Stimulated activated CD8-positive, alpha-beta memory T cell treated with anti-CD3 and anti-CD28 coated beads, Interleukin-12 subunit alpha, Interleukin-12 subunit beta, amount 100 ng/mL, for 24 hours (primary cell): ENCODE measurements around the gene SELPLG.
"Not testable (repeated sequence)": the region's sequence is repeated elsewhere in the genome, so short reads cannot be mapped to it uniquely, and the experiment has no call there.

Source experiments
- DNase-seq: peaks from one replicate; pipeline ENCODE4 v3.0.0-alpha.2; 2020; ENCODE audit errors: extremely low read depth

SELPLG gene

DNA sequence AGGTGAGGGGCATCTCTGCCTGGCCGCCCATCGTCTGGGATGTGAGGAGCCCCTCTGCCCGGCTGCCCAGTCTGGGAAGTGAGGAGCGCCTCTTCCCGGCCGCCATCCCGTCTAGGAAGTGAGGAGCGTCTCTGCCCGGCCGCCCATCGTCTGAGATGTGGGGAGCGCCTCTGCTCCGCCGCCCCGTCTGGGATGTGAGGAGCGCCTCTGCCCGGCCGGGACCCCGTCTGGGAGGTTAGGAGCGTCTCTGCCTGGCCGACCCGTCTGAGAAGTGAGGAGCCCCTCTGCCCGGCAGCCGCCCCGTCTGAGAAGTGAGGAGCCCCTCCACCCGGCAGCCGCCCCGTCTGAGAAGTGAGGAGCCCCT is 22.1 kb upstream of the SELPLG start:
- DNase-seq: not testable (repeated sequence)

DNA sequence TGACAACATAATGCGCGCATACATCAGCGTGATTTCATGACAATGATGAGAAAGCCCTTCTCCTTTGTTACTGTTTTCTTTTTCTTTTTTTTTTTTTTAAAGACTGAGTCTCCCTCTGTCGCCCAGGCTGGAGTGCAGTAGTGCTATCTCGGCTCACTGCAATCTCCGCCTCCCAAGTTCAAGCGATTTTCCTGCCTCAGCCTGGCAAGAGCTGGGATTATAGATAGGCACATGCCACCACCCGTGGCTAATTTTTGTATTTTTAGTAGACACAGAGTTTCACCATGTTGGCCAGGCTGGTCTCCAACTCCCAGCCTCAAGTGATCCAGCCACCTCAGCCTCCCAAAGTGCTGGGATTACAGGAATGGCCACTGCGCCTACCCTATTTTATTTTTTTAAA is 20.9 kb upstream of the SELPLG start:
- DNase-seq: not testable (repeated sequence)

GRCh38 chr12:108653922-108654321 is 20.2 kb upstream of the SELPLG start:
- no peak for DNase-seq

DNA sequence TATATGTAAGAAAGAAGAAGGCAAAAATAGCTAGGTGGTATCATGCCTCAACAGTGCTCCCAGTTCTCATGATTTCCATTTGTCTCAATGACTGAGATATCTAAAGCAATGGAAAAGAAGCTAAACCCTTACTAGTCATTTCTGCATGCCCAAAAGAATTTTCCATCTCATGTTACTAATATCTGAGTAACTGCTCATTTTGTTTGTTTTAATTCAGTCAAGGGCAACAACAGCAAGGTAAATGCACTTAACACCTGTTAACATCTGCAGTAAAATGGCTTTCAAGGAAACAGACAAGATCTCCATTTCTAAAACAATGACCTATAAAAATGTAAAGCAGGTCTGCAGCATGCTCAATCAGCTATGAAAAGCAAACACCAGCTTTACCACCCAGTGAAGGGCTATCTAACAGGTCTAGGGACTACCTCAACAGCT is 19.4 kb upstream of the SELPLG start:
- DNase-seq: no peak

DNA sequence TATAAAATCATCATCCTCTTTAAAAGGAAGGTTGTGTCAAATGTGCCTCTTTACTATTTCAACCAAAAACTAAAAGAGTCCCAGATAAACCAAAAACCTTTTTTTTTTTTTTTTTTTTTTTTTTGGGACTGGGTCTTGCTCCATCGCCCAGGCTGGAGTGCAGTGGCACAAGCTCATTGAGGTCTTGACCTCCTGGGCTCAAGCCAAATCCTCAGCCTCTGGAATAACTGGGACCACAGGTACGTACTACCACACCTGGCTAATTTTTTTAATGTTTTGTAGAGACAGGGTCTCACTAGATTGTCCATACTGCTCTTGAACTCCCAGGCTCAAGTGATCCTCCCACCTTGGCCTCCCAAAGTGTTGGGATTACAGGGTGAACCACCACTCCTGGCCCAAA is 16.4 kb upstream of the SELPLG start:
- DNase-seq: no peak

GRCh38 chr12:108649669-108650068 is 16.0 kb upstream of the SELPLG start:
- no peak for DNase-seq

- no peak for DNase-seq
Measured at GRCh38 chr12:108649126-108649525, 15.4 kb upstream of the SELPLG start.

DNA sequence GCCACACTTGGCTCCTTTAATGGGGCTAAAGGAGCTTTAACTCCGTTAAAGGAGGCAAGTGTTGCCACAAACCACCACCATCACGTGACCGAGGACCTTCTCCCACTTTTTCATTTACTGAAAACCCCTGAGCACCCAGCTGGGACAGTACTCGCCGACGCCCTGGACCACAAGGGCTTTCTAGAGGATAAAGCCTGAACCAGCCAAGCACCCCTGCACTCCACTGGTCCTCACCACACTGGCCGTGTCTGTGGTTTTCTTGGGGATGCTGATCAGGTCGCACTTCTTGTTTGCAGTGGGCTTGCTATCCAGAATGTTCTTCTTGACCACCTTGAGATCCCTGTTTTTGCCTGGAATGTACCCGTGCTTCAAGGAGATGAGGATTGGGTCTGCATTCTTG is 14.7 kb upstream of the SELPLG start:
- DNase-seq: no peak

- no peak for DNase-seq
Measured at GRCh38 chr12:108647585-108648287, 14.0 kb upstream of the SELPLG start.

GRCh38 chr12:108646600-108647579 is 13.2 kb upstream of the SELPLG start:
- DNase-seq: no peak

DNA sequence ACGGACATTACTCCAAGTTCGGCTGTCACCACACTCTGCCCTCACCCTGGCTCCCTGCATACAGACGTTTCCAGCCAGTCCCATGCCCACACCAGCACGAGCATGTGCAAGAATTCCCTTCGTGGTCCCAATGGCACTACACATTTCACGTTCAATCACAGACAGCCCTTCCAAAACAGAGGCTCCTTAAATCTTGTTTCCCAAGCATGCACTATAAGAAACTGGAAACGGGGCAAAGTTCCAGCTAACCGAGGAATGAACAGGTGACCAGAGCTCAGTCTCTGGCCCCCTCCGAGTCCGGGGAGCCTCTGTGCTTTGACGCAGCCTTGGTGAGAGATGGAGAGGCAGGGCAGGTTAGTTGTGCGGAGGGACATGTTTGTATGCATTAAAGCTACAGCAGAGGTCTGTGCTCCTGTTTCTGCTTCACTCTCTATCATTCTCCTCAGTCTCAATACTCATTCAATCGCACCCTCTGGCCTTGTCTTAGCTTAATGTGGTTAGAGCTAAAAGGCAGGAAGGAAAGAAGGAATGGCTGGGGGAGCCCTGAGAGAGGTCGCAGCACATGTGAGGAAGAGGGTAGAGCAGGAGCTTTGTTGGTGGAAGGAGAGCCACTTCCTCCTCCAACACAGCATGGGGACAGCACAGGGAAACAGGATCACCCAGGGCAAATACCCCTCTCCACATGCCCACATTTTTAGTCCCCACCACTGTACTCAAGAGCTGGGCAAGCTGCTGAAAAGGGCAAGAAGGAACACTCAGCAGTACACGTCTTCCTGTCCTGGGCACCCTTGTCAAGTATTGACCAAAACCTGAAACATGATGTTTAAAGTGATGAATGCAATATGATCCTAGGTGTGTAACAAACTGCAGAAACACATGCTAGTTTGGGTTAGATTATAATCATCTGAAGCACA is 12.2 kb upstream of the SELPLG start:
- DNase-seq: no peak

- no peak for DNase-seq
Measured at GRCh38 chr12:108644811-108645120, 11.1 kb upstream of the SELPLG start.

DNA sequence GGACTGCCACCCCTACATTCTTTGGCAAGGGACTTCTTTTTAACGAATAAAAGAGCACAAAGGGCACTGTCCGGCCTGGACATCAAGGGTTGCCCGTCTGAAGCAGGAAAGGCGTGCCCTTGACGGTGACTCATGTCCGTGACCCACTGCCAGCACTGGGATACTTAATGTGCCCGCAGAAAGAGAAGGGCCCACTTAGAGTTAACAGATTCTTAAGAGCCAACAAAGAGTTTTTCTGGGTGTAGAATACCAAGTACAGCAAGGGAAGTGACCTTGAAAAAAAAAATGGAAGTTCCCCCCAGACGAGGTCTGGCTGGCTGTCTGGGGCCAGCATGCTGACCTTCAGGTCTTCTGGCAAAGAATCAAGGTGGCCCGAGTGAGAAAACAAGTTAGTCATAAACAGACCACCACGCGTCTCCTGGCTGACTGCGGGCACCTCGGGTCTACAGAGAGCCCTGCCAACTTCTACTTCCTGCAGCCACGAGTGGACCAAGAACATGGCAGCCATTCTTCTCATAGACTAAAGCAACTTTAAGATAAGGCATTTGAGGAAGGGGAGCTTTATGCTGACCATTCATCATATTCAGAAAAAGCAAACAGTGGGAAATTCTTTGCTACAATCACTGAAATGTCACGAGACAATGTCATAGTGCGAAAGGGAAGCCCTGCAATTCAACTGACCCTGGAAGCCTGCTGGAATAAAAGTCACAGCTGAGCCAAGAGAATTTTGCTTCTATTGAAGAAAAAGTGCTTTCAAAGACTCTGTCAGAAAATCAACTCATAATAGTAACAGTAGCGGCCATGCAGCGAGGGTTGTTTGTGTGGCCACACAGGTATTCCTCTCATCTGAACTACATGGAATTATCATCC is 10.5 kb upstream of the SELPLG start:
- no peak for DNase-seq

- no peak for DNase-seq
Measured at GRCh38 chr12:108642899-108643654, 9.4 kb upstream of the SELPLG start.

DNA sequence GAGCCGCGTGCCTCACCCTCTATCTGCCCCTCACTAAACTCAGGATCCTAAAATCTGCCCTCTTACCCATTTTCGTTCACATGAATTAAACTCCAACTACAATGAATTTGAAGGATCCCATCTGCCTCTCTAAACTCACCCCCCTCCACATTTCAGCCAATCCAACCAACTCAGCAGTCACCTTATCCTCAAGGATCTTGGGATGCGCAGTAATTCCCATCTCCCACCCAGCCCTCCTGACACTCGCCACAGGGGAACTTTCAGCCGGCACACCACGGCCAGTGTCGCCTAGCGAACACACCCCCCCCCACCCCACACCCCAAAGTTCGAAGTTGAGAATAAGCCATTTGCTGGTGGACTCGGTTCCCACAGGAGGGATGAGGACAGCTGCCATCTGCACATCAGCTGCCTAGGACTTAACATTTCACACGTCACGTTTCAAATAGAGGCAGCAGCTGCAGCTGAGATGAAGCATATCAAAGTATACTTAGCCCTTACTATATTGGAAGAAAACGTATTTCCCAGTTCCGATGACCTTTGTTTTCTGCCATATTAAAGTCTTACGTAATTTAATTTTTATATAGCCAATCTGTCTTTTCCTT is 8.7 kb upstream of the SELPLG start:
- DNase-seq: no peak

DNA sequence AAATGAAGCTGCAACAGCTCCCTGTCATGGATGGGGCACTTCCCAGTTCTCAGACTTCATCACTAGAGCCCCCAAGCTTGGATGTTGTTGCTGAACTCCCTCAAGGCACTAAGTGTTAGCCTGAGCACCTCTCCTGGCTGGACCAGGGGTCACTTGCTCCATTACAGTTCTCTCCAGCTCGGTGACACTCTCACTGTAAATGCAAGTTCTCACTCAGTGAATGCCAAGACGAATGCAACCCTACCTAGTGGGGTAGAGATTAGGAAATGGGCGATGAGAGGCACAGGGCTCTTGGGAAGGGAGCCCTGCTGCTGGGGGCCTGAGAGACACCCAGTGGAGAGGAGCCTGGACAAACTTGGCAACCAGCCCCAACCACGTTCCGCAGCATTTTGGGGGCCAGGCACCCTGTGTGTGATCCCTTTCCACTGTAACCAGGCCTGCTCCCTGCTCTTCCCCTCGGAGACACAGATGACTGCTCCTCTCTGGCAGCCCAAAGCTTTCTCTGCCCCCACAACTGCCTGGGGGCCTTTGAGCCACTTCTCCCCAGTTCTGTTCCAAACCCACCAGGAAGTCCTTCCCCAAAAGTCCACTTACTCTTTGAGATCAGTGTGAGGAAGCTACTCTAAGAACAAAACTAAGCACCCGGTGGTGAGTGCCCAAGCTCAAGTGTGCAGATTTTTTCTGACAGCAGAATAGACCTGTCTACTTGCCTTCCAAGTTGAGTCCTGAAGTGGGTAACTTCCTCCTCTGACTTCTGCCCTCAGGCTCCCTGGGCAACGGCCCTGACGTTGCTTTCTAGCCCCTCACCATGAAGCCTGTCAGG is 8.0 kb upstream of the SELPLG start:
- DNase-seq: no peak

DNA sequence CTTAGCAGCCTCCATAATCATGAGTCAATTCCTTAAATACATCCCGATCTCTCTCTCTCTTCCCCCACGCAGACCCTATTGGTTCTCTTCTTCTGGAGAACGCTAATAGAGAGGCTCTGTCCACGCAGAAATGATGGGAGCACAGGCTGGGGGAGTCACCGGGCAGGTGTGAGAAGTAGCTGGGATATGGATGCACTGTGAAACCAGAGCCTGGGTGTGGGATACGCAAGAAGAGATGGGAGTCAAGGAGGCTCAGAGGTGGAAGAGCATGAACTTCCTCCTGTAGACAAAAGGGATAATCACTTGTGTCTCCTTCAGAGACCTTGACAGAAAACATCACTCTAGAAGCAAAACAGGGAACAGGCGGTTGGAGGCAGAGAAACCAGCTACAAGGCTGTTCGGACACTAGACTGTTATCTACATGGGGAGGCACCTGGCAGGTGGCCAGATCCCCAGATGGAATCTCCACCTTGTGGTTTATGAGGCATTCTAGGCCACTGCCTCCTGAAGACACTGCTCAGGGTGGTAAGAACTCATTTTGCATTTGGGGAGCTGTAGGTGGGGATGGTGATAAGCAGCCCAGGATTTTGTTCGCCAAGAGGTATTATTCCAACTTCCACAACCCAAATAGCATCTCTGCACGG is 7.2 kb upstream of the SELPLG start:
- no peak for DNase-seq

- DNase-seq: no peak
Measured at GRCh38 chr12:108638997-108639822, 5.5 kb upstream of the SELPLG start.
